ENCODE results near the gene RNF39.

Gene RNF39

GRCh38 chr6:30020626-30021025 lies 54.9 kb downstream of the RNF39 start:
- Histone ChIP-seq H3K9me3 (ENCODE audit: control insufficient read depth, insufficient read depth, low read length) (no peaks in the 10 kb centered on the region), H3K27me3 (ENCODE audit: control insufficient read depth, insufficient read depth, low read length) (peaks cover 3% of the 10 kb centered on the region), H3K9ac (ENCODE audit: low read depth, low read length) (no peak overlapping the region), H3K4me3 (ENCODE audit: low read depth, low read length) (no peak overlapping the region), H3K36me3 (ENCODE audit: control insufficient read depth, insufficient read depth, low read length) (no peaks in the 10 kb centered on the region), H3K4me1 (ENCODE audit: control insufficient read depth, insufficient read depth, low read length) (no peaks in the 10 kb centered on the region)

All from iPS-15b (cell line).